Superior temporal gyrus (tissue), 1 donor: ENCODE measurements around the gene SEMA3E.
"Not testable (repeated sequence)": the region's sequence is repeated elsewhere in the genome, so short reads cannot be mapped to it uniquely, and the experiment has no call there.

ENCODE experiments used
- DNase-seq: peaks from one replicate; pipeline ENCODE4 v3.0.0-alpha.2; 2016; ENCODE audit errors: extremely low spot score

The SEMA3E gene

DNA sequence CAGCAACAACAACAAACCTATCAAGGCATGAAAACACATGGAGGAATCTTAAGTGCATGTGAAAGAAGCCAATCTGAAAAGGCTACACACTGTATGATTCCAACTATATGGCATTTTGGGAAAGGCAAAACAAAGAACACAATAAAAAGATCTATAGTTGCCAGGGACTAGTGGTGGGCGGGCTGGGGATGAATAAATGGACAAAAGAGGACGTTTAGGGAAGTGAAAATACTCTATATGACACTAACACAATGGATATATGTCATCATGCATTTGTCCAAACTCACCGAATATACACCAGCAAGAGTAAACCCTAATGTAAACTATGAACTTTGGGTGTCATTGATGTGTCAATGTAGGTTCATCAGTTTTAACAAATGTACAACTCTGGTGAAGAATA lies 89.1 kb downstream of the SEMA3E start:
- no peak for DNase-seq

DNA sequence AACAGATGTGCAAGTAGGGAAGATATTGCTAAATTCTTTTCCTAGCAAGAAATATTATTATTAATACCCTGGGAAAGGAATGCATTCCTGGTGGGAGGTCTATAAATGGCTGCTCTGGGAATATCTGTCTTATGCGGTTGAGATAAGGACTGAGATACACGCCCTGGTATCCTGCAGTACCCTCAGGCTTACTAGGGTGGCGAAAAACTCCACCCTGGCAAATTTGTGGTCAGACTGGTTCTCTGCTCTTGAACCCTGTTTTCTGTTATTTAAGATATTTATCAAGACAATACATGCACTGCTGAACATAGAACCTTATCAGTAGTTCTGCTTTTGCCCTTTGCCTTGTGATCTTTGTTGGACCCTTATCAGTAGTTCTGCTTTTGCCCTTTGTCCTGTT lies 96.4 kb downstream of the SEMA3E start:
- DNase-seq = not testable (repeated sequence)

DNA sequence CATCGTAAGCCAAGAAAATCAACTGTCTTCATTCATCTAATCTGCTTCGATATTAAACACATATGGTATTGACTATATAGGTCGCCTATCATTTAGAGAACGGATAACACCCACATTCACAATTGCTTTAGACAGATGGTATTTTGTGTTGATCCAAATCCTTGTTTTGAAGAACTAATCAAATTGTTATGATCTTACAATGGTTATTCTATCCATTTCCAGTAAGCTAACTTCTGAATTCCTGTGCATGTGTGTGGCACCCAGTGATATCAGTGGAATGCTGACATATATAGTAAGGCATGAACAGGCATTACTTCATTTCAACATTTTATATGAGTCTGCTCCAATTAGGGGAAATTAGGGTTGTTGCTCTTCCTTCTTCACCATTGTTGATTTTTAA lies 98.8 kb downstream of the SEMA3E start:
- DNase-seq = no peak

DNA sequence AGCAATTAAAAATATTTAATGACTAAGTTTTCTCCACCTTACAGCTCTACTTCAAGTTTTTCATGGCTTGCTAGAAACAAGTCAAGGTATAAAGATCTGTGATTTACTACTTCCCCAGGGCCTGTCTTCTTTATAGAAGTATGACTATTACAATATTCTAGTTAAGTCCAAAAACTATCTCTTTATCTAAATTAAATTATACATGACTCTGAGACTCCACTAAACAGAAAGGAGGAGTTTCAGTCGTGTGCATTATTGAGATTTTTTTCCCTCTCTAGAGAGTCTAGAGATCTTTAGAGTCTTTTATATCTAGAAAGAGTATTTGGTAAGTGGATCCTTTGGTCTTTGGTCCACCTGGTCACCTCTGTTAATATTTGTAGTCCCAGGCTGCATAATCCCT lies 100.7 kb downstream of the SEMA3E start:
- no peak for DNase-seq

DNA sequence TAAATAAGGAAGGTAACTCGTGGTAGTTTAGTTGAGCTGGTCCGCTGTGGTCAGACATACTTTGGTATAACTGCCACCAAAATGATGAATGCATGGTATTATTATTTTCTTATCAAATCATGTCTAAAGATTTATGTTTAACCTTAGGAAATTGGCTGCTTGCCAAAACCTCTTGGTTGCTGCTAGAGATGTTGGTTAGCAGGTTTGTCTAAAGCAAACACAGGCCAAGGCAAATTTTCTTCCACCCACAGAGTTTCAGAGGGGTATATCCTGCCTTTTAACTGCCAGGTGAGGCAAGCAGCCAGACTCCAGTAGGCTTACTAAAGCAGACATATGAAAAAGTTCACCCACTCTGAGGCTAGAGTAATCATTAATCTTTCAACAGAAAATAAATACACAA lies 101.4 kb downstream of the SEMA3E start:
- DNase-seq = no peak

DNA sequence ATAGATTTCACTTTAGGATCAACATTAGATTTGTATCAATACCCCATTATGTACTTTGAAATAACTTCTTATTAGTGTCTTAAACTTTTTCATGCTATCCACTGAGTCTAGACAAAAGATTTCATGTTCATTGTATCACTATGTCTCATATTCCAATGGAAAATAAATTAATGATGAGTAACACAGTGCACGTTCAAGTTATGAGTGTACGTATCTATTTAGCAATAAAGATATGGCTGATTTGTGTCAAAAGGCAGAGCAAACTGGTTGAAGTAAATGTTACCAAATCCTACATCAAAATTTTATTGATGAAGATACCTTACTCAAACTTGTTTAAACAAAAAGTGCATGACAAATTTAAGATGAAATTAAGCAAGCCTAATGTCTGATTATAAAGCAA lies 102.4 kb downstream of the SEMA3E start:
- DNase-seq = no peak

DNA sequence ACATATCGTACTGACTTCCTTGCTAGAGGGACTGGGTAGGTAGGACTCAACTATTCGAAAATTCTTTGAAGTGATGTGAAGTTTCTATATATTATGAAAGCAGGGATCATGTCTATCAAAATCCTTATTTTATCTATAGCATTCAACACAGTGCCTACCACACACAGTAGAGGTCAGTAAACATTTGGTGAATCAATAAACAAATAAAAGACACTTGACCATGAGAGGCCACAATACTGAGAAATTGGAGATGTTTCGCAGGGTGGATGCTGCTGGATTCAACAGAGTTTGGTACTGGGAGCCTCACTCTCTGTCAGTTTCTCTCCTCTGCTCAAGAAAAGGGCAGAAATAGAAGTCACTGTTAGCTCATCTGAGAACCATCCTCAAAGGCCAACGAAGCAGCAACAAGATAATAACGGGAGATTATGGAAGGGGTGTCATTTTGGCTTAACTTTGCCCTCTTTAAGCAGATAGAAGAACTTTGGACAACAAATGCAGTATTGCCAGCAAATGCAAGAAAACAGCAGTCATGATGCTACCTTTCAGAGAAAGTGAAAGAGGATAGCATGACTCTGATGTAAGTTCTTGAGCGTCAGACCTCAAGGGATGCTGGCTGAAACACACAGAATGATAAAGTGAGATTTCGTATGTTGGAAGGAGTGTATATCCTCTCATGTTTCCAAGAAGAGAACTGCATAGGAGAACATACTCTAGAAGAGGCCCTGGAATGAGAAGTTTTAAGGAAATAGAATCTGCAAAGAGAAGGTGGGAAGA lies 107.6 kb downstream of the SEMA3E start:
- DNase-seq = no peak

DNA sequence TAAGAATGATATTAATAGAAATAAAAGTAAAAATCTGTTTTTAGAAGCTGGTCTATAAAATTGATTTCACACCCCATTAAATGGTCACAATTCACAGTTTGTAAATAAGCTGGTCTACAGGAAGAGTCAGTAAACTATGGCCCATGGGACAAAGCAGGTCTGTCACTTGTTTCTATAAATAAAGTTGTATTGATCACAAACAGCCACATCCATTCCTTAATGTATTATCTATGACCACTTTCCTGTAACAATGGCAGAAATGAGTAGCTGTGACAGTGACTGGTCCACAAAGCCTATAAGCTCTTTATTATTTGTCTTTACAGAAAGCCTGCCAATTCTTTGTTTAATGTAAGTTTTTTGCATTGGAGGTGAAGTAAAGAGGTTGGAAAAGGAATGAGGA lies 114.5 kb downstream of the SEMA3E start:
- no peak for DNase-seq

DNA sequence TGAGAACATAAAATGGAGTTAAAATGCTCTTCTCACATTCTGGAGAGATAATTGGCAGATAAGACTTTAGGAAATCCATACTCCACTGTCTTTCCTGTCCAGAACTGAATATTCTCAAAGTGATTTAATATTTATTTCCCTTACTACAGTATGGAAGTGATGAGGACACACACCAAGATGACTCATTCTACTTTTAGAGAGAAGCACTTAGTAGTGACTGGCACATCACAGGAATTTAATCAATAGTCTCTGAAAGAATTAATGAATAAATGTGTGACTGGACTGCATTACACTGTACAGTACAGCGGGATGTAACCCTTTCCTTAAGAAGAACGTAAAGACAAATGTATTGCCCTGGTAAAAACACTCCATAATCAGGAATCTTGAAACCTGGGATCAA lies 116.7 kb downstream of the SEMA3E start:
- no peak for DNase-seq

DNA sequence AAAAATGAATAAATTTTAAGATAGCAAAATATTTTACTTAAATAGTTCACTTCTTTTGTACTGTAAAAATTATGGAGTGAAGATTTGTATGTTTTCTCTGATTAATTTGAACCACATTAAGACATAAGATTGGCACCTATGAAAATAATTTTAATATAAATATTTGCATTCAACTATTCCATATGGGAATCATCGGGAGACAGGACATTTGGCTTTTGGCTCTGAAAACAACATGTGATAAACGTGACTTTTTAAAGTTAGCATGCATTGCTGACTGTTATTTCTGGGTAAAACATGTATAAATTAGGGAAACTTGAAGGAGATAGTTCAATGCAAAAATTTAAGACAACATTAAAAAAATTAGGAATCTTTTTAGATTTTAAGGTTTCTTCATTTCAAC lies 117.2 kb downstream of the SEMA3E start:
- DNase-seq = no peak

DNA sequence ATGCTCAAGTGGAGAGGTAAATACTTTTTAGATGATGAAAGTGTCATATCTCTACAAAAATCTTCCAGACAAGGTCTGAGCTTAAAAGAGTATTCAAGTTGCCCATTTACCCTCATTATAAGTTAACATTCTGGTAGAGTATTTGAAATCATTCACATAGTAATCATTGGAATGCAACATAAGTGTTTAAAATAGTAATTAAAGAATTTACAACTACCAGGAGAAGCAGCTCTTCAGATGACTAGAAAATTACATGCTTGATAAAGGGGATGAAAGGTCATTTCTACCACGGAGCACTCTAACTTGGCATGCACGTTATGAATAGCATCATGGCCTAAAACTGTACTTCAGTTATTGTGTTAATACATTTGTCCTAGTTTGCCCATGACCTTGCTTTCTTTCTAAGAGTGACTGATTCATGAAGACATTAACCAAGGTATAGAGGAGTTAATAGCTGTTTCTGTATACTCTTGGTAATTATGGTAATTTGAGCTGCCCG lies 120.0 kb downstream of the SEMA3E start:
- DNase-seq = no peak

DNA sequence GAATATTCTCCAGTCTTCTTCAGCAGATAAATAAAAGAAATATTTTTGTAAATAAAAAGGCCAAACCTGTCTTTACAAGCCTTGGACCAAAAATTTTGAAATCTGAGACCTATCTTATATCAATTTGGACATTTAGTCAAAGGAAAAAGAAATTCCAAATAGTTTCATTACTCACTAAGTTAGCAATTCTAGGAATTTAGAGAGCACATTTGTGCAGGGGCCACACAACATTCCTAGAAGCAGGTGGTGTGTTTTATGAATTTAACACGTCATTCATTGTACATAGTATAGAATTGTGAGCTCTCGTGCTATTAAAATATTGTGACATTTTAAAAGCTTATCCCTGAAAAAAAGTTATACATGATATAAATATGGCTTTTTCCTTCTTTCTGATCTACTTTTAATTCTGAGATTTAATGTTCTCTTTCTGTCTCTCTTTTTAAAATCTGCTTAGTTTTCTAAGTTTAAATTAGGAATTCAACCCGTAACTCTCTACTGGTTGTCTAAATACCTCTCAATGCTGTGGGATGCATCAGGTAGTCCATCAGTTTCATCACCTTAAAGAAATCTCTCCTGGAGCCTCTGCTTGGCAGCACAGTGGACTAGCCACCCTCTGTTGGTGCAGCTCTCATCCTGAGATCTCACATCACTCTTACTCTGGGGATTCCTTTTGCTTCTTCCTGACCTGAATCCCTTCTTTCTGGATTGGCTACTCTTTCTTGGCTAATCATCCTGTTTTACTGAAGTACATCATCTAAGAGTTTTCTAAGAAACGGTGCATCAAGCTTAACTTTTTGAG lies 124.5 kb downstream of the SEMA3E start:
- no peak for DNase-seq

DNA sequence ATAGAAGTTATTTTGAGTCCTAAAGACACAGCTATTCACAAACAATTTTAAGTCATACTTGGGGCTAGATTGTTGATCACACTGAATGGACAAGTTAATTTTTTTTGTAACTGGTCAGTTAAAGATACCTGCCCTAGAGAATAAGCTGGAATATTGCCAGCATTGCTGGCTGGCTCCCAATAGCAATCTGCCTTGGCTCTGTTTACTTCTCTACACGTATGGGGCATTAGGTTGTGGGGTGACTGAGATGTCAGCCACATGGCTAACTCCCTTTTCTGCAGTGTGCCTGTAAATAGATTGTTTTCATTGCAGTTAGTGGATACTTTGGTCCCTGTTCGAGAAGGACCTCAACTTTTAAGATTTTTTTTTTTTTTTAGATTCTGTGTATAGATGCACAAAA lies 128.2 kb downstream of the SEMA3E start:
- no peak for DNase-seq

DNA sequence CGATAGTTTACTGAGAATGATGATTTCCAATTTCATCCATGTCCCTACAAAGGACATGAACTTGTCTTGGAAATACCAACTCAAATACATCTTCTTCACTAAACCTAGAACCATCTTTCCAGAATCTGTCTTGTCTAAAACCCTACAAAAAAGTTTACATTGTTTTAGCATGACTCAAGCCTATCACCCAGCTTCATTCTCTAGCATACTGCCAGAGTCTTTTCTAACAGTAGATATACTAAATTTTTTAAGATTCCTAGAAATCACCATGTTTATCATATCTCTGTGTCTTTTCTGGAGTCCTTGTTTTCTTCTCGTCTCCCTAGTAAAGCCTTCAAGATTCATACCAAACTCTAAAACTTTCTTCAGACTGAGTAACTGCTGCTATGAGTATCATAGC lies 129.7 kb downstream of the SEMA3E start:
- no peak for DNase-seq

DNA sequence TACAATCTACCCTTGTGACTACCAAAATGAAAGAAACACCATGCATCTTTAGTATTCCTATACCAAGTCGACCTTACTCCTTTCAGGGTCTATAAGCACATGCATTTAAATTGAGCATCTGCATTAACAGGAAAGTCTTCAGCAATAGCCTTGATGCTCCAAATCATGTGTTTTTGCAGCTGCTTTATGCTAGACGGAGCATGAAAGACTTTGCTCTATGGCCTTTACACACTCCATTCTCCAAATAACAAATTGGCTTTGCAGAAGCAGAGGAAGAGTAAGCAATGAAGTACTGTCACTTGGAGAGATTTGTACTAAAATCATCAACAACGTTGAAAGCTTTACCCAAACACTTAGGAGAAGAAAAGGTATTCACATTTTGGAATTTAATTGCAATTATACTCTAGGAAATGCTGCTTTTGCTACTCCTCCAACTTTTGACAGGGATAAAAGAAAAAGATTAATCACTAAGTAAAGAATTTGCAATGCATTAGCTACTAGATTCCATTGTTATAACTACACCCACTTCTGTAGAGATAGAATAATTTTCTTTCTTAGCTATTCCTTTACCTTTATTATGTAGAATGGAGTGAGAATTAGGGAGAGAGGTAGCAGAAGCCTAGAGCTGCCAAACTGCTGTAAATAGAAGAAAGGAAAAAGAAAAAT lies 131.8 kb downstream of the SEMA3E start:
- DNase-seq = no peak

DNA sequence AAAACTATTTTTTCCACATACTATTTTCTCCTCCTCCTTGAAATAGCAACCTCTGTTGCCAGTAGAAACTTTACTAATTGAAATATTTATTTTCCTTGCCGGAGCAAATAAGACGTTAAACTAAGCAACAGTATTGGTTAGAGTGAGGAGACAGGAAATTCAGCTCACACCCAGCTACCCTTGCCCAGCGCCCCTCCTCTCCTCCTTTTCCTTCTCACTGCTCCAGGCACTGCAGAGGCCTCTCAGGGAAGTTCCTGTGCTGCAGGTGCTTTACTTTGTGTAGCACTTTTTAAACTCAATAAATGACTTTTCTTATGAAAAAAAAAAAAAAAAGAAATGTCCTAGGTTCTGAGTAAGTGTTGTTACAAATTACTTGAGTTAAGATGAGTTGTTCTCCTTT lies 134.0 kb downstream of the SEMA3E start:
- DNase-seq = no peak

DNA sequence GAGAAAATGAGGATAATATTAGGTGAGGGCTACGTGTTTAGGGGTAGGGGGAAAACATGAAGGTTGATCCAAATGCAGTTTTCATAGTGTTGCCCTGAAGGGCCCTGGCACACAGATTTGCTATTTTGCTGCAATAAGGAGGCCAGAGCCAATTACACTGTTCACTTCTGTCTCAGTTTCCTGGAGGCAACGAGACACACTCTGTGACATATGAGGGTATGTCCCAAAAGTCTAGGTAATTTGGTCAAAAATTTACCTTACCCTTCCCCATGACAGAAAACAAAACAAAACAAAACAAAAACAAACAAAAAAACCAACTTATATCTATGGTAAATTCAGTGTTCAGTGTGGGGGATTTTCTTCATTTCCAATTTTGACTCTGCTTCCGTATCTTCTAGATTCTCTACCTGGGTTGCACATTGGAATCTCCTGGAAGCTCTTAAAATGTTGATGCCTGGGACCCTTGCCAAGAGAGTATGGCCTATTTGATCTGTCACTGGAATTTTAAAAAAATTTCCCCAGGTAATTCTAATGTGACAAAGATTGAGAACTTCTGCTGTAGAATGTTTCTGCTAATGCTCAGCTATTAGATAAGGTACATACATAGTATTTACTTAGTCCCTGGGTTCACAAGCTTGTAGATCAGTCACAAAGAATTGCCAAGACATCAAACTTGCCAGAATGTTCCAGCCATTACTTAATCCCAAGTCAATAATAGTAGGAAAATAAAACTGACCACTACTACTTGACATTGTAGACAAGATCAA lies 139.5 kb downstream of the SEMA3E start:
- DNase-seq = no peak

DNA sequence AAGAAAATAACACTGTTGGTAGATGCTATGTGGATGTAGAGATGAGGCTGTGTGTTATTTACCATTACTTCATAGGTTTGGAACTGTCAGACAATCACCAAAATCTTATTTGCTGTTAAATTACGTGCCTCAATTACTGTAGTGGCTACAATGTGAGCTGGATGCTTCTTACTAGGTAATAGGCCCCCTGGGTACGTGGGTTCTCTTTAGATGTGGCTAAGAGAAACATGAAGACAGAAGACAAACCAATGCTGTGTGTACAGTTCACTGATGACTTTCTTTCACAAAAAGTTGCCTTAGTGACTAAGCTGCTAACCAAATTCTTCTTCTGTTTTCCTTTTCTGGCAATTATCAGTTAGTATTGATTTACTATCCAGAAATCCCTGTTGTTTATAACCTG lies 144.6 kb downstream of the SEMA3E start:
- DNase-seq = no peak

DNA sequence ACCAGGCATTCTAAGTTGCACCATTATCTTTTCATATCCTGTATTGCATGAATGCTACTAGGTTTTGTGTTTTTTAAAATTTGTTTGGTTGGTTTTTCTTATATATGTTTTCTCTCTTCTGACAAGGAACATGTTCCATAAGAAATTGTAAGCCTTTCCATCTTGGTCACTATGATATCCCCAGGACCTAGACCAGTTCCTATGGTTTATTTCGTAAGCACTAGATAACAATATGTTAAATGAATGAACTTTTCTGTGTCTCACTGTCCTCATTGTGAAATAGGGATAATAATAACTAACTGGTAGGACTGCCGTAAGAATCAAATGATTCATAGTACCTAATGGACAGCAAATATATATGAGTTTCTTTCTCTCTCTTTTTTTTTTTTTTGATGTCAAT lies 146.3 kb downstream of the SEMA3E start:
- no peak for DNase-seq

DNA sequence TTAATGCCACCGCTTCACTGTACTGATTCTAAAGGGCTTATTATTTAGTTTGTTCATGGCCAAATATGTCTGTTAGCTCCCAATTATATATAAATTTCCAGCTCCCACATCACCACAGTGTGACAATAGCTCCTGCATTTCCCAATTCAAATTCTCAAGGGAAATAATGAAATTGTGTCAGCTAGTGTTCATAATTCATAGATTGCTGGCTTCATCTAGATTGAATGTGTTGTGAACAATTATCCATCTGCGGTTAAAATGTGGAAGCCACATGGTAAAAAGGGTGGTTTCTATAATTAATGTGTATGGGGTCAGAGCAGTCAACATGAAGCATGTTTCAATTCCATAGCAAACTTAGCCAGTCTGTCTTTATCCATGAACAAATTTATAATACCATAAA lies 154.3 kb downstream of the SEMA3E start:
- no peak for DNase-seq

DNA sequence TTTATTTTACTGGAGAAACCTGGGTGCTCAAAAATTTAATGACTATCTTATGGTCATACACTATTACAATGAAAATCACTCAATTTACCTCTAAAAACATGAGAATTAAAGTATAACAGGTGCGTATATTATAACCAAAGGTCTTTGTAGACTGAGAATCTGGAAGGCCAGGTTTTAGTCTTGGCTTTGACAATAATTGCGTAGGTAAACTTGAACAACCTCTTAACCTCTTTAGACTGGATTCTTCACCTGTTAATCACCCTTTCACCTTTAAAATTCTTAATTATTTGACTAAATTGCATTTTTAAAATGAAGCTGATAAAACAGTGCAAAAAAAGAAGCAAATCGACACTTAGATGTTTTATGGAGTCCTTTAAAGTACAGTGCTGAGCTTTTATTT lies 156.1 kb downstream of the SEMA3E start:
- DNase-seq = no peak

DNA sequence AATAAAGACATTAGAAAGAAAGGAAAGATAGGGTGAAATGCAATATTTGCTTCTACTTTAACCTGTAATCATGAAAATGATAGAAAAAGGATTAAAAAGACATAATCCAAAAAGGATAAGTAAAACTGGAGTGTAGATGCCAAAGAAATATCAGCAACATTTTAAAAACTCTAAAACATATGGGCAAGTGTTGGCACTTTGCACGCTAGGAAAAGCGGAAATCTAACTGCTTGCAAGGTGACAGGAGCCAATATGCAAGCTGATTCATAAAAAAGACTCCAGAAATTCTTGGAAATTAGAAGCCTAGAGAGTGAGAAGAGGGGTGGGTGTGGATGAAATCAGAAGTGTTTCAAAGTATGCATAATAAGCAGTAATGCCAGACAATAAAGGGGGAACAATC lies 161.1 kb downstream of the SEMA3E start:
- DNase-seq = no peak
